ENCODE results near the gene ALOX5.

ALOX5 gene

GRCh38 chr10:45437587-45438465 is 63.8 kb downstream of the ALOX5 start:
- H2BK15ac ChIP-seq (ENCODE audit: low read length): peak overlapping the region; percentile 44
- no peak for DNase-seq (ENCODE audit: low spot score)
- no peak overlapping the region for H3K27ac ChIP-seq (replicated peaks; ENCODE audit: low read length)

GRCh38 chr10:45438466-45439090 is 64.6 kb downstream of the ALOX5 start:
- Histone ChIP-seq H3K4me2 (ENCODE audit: insufficient read depth, low read length, poor library complexity, severe bottlenecking) (no peak overlapping the region), H3K14ac (ENCODE audit: low read length) (peak overlapping the region; percentile 87), H4K8ac (ENCODE audit: low read depth, low read length) (no peak overlapping the region), H3K4me1 (ENCODE audit: control insufficient read depth in 2 of 2, insufficient read depth in 1 of 2, low read depth in 1 of 2, low read length in 2 of 2) (peaks cover 0 to 2% of the 10 kb centered on the region in 2 donors), H3K9me3 (replicated peaks in 1 of 2; ENCODE audit: control insufficient read depth in 2 of 2, insufficient read depth in 1 of 2, low read depth in 1 of 2, low read length in 2 of 2) (peaks cover 0 to 3% of the 10 kb centered on the region in 2 donors), H3K27ac (replicated peaks; ENCODE audit: low read length) (no peak overlapping the region), H4K91ac (ENCODE audit: low read depth, low read length, poor library complexity) (no peak overlapping the region), H3K23ac (ENCODE audit: low read depth, low read length, poor library complexity) (peak overlapping the region; percentile 67), H3K18ac (ENCODE audit: low read length) (peak overlapping the region; percentile 72), H2AK5ac (ENCODE audit: low read depth, low read length) (no peak overlapping the region), H2BK12ac (ENCODE audit: low read length) (no peak overlapping the region), H3K79me1 (ENCODE audit: low read depth, low read length) (no peaks in the 10 kb centered on the region), H3K4ac (ENCODE audit: low read length) (no peak overlapping the region), H2BK15ac (ENCODE audit: low read length) (peak overlapping the region; percentile 44), H3K4me3 (ENCODE audit: low read length in 2 of 2) (no peak overlapping the region), H3K27me3 (ENCODE audit: control insufficient read depth in 3 of 3, insufficient read depth in 3 of 3, low read depth in 1 of 3, low read length in 3 of 3) (no peaks in the 10 kb centered on the region), H2BK5ac (ENCODE audit: low read length) (peak overlapping the region; percentile 58), H2AFZ (ENCODE audit: low read length) (no peak overlapping the region), H2BK120ac (ENCODE audit: low read depth, low read length) (no peak overlapping the region), H3K9ac (ENCODE audit: low read depth, low read length, poor library complexity) (no peak overlapping the region), H3K36me3 (replicated peaks in 1 of 2; ENCODE audit: control insufficient read depth in 2 of 2, insufficient read depth in 2 of 2, low read length in 2 of 2) (no peaks in the 10 kb centered on the region)
- WGBS, 2 donors (ENCODE audit: extremely low coverage in 2 of 2, insufficient read length in 2 of 2, insufficient replicate concordance in 1 of 2): no CpG with 5 or more reads among the region's 5 CpGs
- DNase-seq (ENCODE audit: low spot score): no peak

More at GRCh38 chr10:45437587-45438465, 63.8 kb downstream of the ALOX5 start:
- H3K4me1 ChIP-seq (ENCODE audit: control insufficient read depth in 2 of 2, insufficient read depth in 1 of 2, low read depth in 1 of 2, low read length in 2 of 2): peaks cover 0 to 2% of the 10 kb centered on the region in 2 donors
- no peak overlapping the region for H4K91ac ChIP-seq (ENCODE audit: low read depth, low read length, poor library complexity)
- no peaks in the 10 kb centered on the region for H3K36me3 ChIP-seq (replicated peaks in 1 of 2; ENCODE audit: control insufficient read depth in 2 of 2, insufficient read depth in 2 of 2, low read length in 2 of 2)
- no peak overlapping the region for H2AFZ ChIP-seq (ENCODE audit: low read length)
- H2AK5ac ChIP-seq (ENCODE audit: low read depth, low read length): no peak overlapping the region
- H3K4me2 ChIP-seq (ENCODE audit: insufficient read depth, low read length, poor library complexity, severe bottlenecking): no peak overlapping the region
- no peaks in the 10 kb centered on the region for H3K79me1 ChIP-seq (ENCODE audit: low read depth, low read length)
- no peak overlapping the region for H4K8ac ChIP-seq (ENCODE audit: low read depth, low read length)
- WGBS, 2 donors (ENCODE audit: extremely low coverage in 2 of 2, insufficient read length in 2 of 2, insufficient replicate concordance in 1 of 2): no CpG with 5 or more reads among the region's 8 CpGs
- H3K4me3 ChIP-seq (ENCODE audit: low read length in 2 of 2): no peak overlapping the region
- H3K9me3 ChIP-seq (replicated peaks in 1 of 2; ENCODE audit: control insufficient read depth in 2 of 2, insufficient read depth in 1 of 2, low read depth in 1 of 2, low read length in 2 of 2): peaks cover 0 to 3% of the 10 kb centered on the region in 2 donors
- H2BK120ac ChIP-seq (ENCODE audit: low read depth, low read length): no peak overlapping the region
- H2BK5ac ChIP-seq (ENCODE audit: low read length): peak overlapping the region; percentile 58
- H2BK12ac ChIP-seq (ENCODE audit: low read length): no peak overlapping the region
- H3K9ac ChIP-seq (ENCODE audit: low read depth, low read length, poor library complexity): no peak overlapping the region
- H3K23ac ChIP-seq (ENCODE audit: low read depth, low read length, poor library complexity): peak overlapping the region; percentile 67
- H3K18ac ChIP-seq (ENCODE audit: low read length): peak overlapping the region; percentile 72
- H3K27me3 ChIP-seq (ENCODE audit: control insufficient read depth in 3 of 3, insufficient read depth in 3 of 3, low read depth in 1 of 3, low read length in 3 of 3): no peaks in the 10 kb centered on the region
- H3K14ac ChIP-seq (ENCODE audit: low read length): no peak overlapping the region
- H3K4ac ChIP-seq (ENCODE audit: low read length): no peak overlapping the region

- Histone ChIP-seq H4K91ac (ENCODE audit: low read depth, low read length, poor library complexity) (no peak overlapping the region), H2AK5ac (ENCODE audit: low read depth, low read length) (no peak overlapping the region), H3K4me1 (ENCODE audit: control insufficient read depth in 2 of 2, insufficient read depth in 1 of 2, low read depth in 1 of 2, low read length in 2 of 2) (no peaks in the 10 kb centered on the region), H2AFZ (ENCODE audit: low read length) (peak overlapping the region; percentile 72), H3K36me3 (replicated peaks in 1 of 2; ENCODE audit: control insufficient read depth in 2 of 2, insufficient read depth in 2 of 2, low read length in 2 of 2) (no peaks in the 10 kb centered on the region), H3K4me2 (ENCODE audit: insufficient read depth, low read length, poor library complexity, severe bottlenecking) (no peak overlapping the region), H3K27ac (replicated peaks; ENCODE audit: low read length) (no peak overlapping the region), H3K9me3 (replicated peaks in 1 of 2; ENCODE audit: control insufficient read depth in 2 of 2, insufficient read depth in 1 of 2, low read depth in 1 of 2, low read length in 2 of 2) (peaks cover 0 to 3% of the 10 kb centered on the region in 2 donors), H3K79me1 (ENCODE audit: low read depth, low read length) (no peaks in the 10 kb centered on the region), H2BK5ac (ENCODE audit: low read length) (no peak overlapping the region), H4K8ac (ENCODE audit: low read depth, low read length) (peak overlapping the region; percentile 72), H3K23ac (ENCODE audit: low read depth, low read length, poor library complexity) (no peak overlapping the region), H2BK120ac (ENCODE audit: low read depth, low read length) (no peak overlapping the region), H3K9ac (ENCODE audit: low read depth, low read length, poor library complexity) (no peak overlapping the region), H3K18ac (ENCODE audit: low read length) (no peak overlapping the region), H3K4ac (ENCODE audit: low read length) (no peak overlapping the region), H3K27me3 (ENCODE audit: control insufficient read depth in 3 of 3, insufficient read depth in 3 of 3, low read depth in 1 of 3, low read length in 3 of 3) (no peaks in the 10 kb centered on the region), H3K4me3 (ENCODE audit: low read length in 2 of 2) (no peak overlapping the region), H2BK15ac (ENCODE audit: low read length) (no peak overlapping the region), H2BK12ac (ENCODE audit: low read length) (no peak overlapping the region), H3K14ac (ENCODE audit: low read length) (no peak overlapping the region)
- WGBS, 2 donors (ENCODE audit: extremely low coverage in 2 of 2, insufficient read length in 2 of 2, insufficient replicate concordance in 1 of 2): no CpG with 5 or more reads among the region's 6 CpGs
- DNase-seq (ENCODE audit: low spot score): no peak
Observed at GRCh38 chr10:45439365-45439764, 65.3 kb downstream of the ALOX5 start.

- Histone ChIP-seq H3K14ac (ENCODE audit: low read length) (no peak overlapping the region), H2BK15ac (ENCODE audit: low read length) (no peak overlapping the region), H2BK5ac (ENCODE audit: low read length) (no peak overlapping the region), H2AK5ac (ENCODE audit: low read depth, low read length) (peak overlapping the region; percentile 6), H3K36me3 (replicated peaks in 1 of 2; ENCODE audit: control insufficient read depth in 2 of 2, insufficient read depth in 2 of 2, low read length in 2 of 2) (no peaks in the 10 kb centered on the region), H2BK12ac (ENCODE audit: low read length) (no peak overlapping the region), H3K9ac (ENCODE audit: low read depth, low read length, poor library complexity) (no peak overlapping the region), H2BK120ac (ENCODE audit: low read depth, low read length) (no peak overlapping the region), H3K4ac (ENCODE audit: low read length) (no peak overlapping the region), H3K79me1 (ENCODE audit: low read depth, low read length) (no peaks in the 10 kb centered on the region), H3K18ac (ENCODE audit: low read length) (peak overlapping the region; percentile 3), H3K4me2 (ENCODE audit: insufficient read depth, low read length, poor library complexity, severe bottlenecking) (no peak overlapping the region), H3K4me1 (ENCODE audit: control insufficient read depth in 2 of 2, insufficient read depth in 1 of 2, low read depth in 1 of 2, low read length in 2 of 2) (no peaks in the 10 kb centered on the region), H4K91ac (ENCODE audit: low read depth, low read length, poor library complexity) (no peak overlapping the region), H4K8ac (ENCODE audit: low read depth, low read length) (no peak overlapping the region), H2AFZ (ENCODE audit: low read length) (peak overlapping the region; percentile 72), H3K27ac (replicated peaks; ENCODE audit: low read length) (no peak overlapping the region), H3K9me3 (replicated peaks in 1 of 2; ENCODE audit: control insufficient read depth in 2 of 2, insufficient read depth in 1 of 2, low read depth in 1 of 2, low read length in 2 of 2) (peaks cover 0 to 3% of the 10 kb centered on the region in 2 donors), H3K27me3 (ENCODE audit: control insufficient read depth in 3 of 3, insufficient read depth in 3 of 3, low read depth in 1 of 3, low read length in 3 of 3) (no peaks in the 10 kb centered on the region), H3K23ac (ENCODE audit: low read depth, low read length, poor library complexity) (no peak overlapping the region), H3K4me3 (ENCODE audit: low read length in 2 of 2) (no peak overlapping the region)
- WGBS, 2 donors (ENCODE audit: extremely low coverage in 2 of 2, insufficient read length in 2 of 2, insufficient replicate concordance in 1 of 2): no CpG with 5 or more reads among the region's 7 CpGs
- DNase-seq (ENCODE audit: low spot score): no peak
Observed at GRCh38 chr10:45439873-45440272, 65.9 kb downstream of the ALOX5 start.
